AG20443 (cell line): ENCODE results near the gene USP17L24.
"Not testable (repeated sequence)": the region's sequence is repeated elsewhere in the genome, so short reads cannot be mapped to it uniquely, and the experiment has no call there.

Experiments used
- DNase-seq: peaks from one replicate; pipeline ENCODE4 v3.0.0; 2012; ENCODE audit warnings: low spot score, mixed read lengths

The USP17L24 gene

DNA sequence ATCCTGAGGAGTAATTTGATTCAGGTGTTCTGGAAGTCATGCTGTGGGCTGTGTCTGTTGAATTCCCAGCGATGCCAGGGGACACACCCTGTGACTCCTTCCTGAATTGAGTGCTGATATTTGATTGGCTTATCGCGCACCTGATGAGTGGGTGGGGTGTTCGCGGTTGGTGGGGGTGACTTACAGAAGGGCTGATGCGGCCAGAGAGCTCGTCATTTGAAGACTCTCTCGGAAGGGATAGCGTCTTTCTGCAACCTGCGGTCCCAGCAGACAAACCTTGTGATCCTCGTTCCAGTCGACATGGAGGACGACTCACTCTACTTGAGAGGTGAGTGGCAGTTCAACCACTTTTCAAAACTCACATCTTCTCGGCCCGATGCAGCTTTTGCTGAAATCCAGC is at the start of gene USP17L24:
Gene USP17L24 (plus strand): TSS at position 301 of the 400 bp plus-strand sequence. CDS start 0 bp downstream, at position 301.
- DNase-seq, result not testable (repeated sequence)

GRCh38 chr4:9324191-9324590 is 774 bp upstream of the USP17L24 start:
- DNase-seq, result not testable (repeated sequence)

DNA sequence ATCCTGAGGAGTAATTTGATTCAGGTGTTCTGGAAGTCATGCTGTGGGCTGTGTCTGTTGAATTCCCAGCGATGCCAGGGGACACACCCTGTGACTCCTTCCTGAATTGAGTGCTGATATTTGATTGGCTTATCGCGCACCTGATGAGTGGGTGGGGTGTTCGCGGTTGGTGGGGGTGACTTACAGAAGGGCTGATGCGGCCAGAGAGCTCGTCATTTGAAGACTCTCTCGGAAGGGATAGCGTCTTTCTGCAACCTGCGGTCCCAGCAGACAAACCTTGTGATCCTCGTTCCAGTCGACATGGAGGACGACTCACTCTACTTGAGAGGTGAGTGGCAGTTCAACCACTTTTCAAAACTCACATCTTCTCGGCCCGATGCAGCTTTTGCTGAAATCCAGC is 4.6 kb downstream of the USP17L24 start, which contains the start of gene USP17L25:
Gene USP17L25 (plus strand): TSS at position 301 of the 400 bp plus-strand sequence. CDS start 0 bp downstream, at position 301.
- not testable (repeated sequence) for DNase-seq

DNA sequence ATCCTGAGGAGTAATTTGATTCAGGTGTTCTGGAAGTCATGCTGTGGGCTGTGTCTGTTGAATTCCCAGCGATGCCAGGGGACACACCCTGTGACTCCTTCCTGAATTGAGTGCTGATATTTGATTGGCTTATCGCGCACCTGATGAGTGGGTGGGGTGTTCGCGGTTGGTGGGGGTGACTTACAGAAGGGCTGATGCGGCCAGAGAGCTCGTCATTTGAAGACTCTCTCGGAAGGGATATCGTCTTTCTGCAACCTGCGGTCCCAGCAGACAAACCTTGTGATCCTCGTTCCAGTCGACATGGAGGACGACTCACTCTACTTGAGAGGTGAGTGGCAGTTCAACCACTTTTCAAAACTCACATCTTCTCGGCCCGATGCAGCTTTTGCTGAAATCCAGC is 9.4 kb downstream of the USP17L24 start, which contains the start of gene USP17L26:
Gene USP17L26 (plus strand): TSS at position 301 of the 400 bp plus-strand sequence. CDS start 0 bp downstream, at position 301.
- DNase-seq, result not testable (repeated sequence)

DNA sequence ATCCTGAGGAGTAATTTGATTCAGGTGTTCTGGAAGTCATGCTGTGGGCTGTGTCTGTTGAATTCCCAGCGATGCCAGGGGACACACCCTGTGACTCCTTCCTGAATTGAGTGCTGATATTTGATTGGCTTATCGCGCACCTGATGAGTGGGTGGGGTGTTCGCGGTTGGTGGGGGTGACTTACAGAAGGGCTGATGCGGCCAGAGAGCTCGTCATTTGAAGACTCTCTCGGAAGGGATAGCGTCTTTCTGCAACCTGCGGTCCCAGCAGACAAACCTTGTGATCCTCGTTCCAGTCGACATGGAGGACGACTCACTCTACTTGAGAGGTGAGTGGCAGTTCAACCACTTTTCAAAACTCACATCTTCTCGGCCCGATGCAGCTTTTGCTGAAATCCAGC is 14.1 kb downstream of the USP17L24 start, which contains the start of gene USP17L5:
Gene USP17L5 (plus strand): TSS at position 301 of the 400 bp plus-strand sequence. CDS start 0 bp downstream, at position 301.
- not testable (repeated sequence) for DNase-seq

- not testable (repeated sequence) for DNase-seq
Observed at GRCh38 chr4:9343848-9344247, 18.9 kb downstream of the USP17L24 start, which contains the start of gene USP17L27. TSS of gene USP17L27 (plus strand) at chr4:9344148. CDS start at chr4:9344148, 0 bp downstream.

GRCh38 chr4:9348593-9348992 is 23.6 kb downstream of the USP17L24 start, which contains the start of gene USP17L28:
TSS of gene USP17L28 (plus strand) at chr4:9348893. CDS start at chr4:9348893, 0 bp downstream.
- not testable (repeated sequence) for DNase-seq

DNA sequence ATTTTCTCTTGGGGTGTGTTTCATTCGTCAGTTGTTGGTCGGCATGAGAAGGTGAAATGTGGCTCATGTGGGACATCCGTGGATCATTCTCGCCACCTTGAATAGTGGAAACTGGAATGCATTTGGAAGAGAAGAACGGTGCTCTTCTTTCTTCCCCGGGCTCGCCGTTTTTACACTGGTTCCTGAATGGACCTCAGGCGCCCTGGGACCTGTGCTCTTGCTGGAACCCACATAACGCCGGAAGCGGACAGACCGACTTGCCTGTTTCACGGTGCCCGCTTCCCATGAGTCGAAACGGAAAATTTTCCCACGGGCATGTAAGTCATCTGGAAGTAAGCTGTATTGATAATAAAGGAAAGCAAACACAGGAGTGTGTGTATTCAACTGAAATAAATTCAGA is 25.9 kb downstream of the USP17L24 start:
- not testable (repeated sequence) for DNase-seq

- DNase-seq, result not testable (repeated sequence)
Observed at GRCh38 chr4:9353338-9353737, 28.4 kb downstream of the USP17L24 start, which contains the start of gene USP17L29. TSS of gene USP17L29 (plus strand) at chr4:9353638. CDS start at chr4:9353638, 0 bp downstream.

DNA sequence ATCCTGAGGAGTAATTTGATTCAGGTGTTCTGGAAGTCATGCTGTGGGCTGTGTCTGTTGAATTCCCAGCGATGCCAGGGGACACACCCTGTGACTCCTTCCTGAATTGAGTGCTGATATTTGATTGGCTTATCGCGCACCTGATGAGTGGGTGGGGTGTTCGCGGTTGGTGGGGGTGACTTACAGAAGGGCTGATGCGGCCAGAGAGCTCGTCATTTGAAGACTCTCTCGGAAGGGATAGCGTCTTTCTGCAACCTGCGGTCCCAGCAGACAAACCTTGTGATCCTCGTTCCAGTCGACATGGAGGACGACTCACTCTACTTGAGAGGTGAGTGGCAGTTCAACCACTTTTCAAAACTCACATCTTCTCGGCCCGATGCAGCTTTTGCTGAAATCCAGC is 37.9 kb downstream of the USP17L24 start, which contains the start of gene USP17L30:
Gene USP17L30 (plus strand): TSS at position 301 of the 400 bp plus-strand sequence. CDS start 0 bp downstream, at position 301.
- DNase-seq, result not testable (repeated sequence)
